Measurements from ENCODE around the gene PRKAG2.
"Not testable (repeated sequence)": the region's sequence is repeated elsewhere in the genome, so short reads cannot be mapped to it uniquely, and the experiment has no call there.

The PRKAG2 gene

DNA sequence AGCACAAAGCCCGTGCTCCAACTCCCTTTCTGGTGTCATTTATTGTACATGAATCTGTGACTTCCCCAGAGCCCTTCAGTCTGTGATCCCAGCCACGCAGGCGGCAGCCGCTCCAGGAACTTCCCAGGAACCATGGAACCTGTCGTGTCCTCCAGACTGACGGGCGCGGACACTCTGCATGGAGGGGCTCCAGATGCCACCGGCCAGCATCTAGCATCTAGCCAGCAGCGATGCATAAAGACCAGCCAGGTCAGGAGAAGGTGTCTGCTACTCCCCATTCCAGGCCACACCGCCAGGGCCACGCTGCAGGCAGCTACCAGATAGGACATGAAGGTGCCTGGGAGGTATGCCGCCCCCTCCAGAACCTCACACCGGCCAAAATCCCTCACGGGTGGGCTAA, 77.4 kb downstream of the PRKAG2 start:
- FAIRE-seq: no peak
- no peak for DNase-seq (ENCODE audit: insufficient read length, low spot score)
- TF ChIP-seq, protein P1, sequence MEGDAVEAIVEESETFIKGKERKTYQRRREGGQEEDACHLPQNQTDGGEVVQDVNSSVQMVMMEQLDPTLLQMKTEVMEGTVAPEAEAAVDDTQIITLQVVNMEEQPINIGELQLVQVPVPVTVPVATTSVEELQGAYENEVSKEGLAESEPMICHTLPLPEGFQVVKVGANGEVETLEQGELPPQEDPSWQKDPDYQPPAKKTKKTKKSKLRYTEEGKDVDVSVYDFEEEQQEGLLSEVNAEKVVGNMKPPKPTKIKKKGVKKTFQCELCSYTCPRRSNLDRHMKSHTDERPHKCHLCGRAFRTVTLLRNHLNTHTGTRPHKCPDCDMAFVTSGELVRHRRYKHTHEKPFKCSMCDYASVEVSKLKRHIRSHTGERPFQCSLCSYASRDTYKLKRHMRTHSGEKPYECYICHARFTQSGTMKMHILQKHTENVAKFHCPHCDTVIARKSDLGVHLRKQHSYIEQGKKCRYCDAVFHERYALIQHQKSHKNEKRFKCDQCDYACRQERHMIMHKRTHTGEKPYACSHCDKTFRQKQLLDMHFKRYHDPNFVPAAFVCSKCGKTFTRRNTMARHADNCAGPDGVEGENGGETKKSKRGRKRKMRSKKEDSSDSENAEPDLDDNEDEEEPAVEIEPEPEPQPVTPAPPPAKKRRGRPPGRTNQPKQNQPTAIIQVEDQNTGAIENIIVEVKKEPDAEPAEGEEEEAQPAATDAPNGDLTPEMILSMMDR (IDR thresholded peaks at IDR 0.05; ENCODE audit: insufficient read depth, missing control alignments): no peak

DNA sequence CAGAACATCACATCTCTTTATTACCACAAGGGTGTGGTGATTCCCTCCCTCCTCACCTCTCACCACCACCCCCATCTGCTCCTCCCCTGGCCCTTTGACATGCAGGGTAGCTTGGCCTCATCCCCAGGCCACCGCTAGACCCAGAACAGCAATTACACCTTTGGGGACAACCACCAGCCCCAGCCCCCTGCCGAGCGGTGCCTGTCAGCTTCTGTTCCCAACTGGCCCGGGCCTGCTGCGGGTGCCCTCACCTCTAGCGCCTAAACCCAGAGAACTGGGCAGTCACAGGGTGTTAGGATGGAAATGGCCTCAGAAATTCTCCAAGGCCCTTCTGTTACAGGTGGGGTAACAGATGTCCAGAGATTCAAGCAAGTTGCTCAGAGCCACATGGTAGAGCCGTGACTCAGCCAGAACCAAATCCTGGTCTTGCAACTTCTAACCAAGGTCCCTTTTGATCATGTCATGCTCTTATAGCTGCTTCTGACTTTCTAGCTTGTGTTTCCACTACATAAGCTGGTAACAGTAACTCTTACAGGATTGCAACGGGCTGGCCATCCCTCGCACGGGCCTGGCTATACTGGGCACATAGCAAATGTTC, 78.0 kb downstream of the PRKAG2 start:
- DNase-seq (ENCODE audit: insufficient read length, low spot score): no peak
- FAIRE-seq: no peak

DNA sequence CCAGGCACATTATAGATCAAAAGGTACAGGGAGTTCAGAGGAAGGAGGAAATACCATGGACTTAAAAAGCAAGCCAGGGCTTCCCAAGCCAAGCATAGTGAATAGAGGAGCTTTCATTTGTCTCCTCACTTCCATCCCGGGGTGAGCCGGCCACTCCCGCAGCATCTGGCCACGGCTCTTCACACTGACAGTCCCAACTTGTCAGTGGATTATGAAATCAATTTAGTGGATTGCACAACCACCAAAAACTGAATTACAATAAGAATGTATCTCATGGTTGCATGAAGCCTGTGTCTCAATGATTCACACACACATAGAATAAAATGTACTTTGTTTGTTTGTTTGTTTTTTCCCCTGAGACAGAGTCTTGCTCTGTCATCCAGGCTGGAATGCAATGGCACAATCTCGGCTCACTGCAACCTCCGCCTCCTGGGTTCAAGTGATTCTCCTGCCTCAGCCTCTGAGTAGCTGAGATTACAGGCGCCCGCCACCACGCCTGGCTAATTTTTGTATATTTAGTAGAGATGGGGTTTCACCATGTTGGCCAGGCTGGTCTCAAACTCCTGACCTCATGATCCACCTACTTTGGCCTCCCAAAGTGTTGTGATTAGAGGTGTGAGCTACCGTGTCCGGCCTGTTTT, 79.1 kb downstream of the PRKAG2 start:
- not testable (repeated sequence) for DNase-seq (ENCODE audit: insufficient read length, low spot score); FAIRE-seq

More for the DNA sequence above, 78.0 kb downstream of the PRKAG2 start:
- TF ChIP-seq, protein P1 (IDR thresholded peaks at IDR 0.05; ENCODE audit: insufficient read depth, missing control alignments): no peak

DNA sequence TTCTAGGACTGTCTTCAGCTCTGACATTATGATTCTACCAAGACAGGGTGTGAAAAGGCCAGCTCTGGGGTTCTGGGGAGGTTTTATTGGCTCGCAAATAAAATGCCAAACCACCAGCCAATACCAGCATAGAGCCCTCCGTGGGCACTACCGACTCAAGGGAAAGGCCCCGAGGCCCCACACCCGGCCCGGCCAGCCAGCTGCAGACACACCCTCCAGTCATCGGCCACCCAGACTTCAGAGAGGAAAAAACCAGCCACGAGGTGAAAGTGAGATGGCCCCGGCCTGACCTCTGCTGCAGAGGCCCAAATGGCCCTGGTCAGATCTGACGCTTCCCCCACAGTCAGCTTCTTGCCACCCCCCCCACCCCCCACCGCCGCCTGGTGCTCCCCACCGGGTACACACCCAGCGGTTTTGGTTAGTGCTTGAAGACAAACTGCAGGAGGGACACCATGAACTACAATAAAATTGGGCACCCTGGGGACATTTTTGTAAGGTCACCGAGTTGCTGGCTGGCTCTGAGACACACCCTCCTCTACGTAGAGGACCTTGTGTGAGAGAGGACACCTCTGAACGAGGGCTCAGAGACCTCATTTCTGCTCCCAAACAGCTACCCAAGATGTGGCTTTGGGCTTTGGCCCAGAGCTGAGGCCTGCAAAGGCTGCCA, 79.9 kb downstream of the PRKAG2 start:
- FAIRE-seq (no peak), DNase-seq (ENCODE audit: insufficient read length, low spot score) (no peak)
- TF ChIP-seq, protein P1 (IDR thresholded peaks at IDR 0.05; ENCODE audit: insufficient read depth, missing control alignments): no peak

DNA sequence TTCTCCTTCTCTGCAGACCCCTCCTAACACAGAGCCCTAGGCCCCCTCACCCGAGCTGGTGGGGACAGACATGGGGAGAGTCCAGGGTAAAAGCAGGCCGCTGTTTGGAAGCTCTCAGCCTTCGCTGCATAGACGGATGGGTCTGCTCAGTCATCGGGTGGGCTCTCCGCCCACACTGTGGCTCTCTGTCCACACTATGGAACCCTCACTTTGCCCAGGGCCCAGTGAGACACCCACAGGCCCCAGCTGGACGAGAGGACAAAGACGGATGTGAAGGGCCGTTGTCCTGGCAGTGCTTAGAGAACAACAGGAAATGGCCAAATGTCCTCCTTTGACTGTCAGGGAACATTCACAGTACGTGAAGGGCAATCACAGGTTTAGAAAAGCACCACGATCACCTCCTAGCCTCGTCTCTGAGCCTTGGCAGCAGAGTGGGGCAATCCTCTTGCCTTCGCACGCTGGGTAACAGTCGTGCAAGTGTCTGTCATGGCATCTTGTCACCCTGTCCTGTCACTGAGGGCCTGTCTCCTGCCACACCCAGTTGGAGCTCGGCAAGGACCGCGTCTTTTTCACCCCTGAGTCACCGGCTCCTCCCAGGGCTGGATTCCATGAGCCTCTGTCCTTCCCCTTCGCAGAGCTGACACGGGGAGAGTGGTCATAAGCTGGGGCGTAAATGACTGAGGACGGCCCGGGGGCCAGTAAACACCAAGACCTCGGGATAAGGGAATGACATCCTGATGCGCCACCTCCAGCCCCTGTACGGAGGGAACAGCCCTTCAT, 80.6 kb downstream of the PRKAG2 start:
- FAIRE-seq (no peak), DNase-seq (ENCODE audit: insufficient read length, low spot score) (no peak)
- TF ChIP-seq, protein P1 (IDR thresholded peaks at IDR 0.05; ENCODE audit: insufficient read depth, missing control alignments): no peak

DNA sequence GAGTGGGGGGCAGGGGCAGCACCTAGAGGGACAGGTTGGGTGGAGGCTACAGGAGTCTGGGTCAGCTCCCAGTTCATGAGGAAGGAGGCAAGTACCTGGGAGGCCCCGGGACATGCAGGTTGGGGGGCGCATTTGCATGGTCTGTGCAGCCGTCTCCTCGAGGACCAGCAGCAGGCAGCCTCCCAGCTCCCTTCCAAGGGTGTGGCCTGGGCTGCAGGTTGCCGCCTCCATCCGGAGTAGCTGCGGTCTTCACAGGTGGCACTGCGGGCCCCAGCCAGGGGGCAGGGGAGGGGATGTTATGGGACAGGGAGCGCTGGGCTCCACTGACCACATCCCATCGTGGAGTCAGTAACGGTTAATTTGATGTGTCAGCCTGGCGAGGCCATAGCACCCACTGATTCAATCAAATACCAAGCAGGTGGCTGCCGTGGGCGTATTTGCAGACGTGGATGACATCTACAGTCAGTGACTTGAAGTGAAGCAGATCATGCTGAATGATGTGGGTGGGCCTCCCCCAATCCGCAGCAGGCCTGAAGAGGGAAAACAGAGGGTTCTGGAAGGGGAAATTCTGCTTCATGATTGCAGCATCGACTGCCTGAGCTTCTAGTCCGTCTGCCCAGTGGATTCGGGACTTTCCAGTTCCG, 81.6 kb downstream of the PRKAG2 start:
- TF ChIP-seq, protein P1 (IDR thresholded peaks at IDR 0.05; ENCODE audit: insufficient read depth, missing control alignments): no peak
- FAIRE-seq (no peak), DNase-seq (ENCODE audit: insufficient read length, low spot score) (no peak)

All from D721Med (cell line).